Upper lobe of right lung (tissue), 1 donor: ENCODE results near the gene ABCA3. TPM values are rescaled to one million over a fixed set of nuclear protein-coding genes. Genes with fewer than 3 reads are reported as not detected.
"Not testable (repeated sequence)": the region's sequence is repeated elsewhere in the genome, so short reads cannot be mapped to it uniquely, and the experiment has no call there.

Experiments used
- ATAC-seq: fragments of 200-7000 bp; cut with Tn5 transposase; one replicate; pipeline ENCODE4 v1.9.1; 2020; ENCODE audit warnings: mild to moderate bottlenecking, moderate library complexity
- DNase-seq: peaks from one replicate; pipeline ENCODE4 v3.0.0-alpha.2; 2020
- H3K27ac ChIP-seq: fragments of 200-600 bp; one replicate; pipeline ENCODE4 v1.8.0; 2022
- H3K27me3 ChIP-seq: fragments of 200-600 bp; one replicate; pipeline ENCODE4 v1.8.0; 2022; ENCODE audit warnings: mild to moderate bottlenecking
- H3K36me3 ChIP-seq: fragments of 200-600 bp; one replicate; pipeline ENCODE4 v1.8.0; 2022
- H3K4me1 ChIP-seq: fragments of 200-600 bp; one replicate; pipeline ENCODE4 v1.8.0; 2022
- H3K4me3 ChIP-seq: fragments of 200-600 bp; one replicate; pipeline ENCODE4 v1.8.0; 2022; ENCODE audit warnings: mild to moderate bottlenecking
- H3K9me3 ChIP-seq: fragments of 200-600 bp; one replicate; pipeline ENCODE4 v1.8.0; 2022
- CTCF ChIP-seq: fragments of 200-600 bp; IDR thresholded peaks from one replicate; pipeline ENCODE4 v1.8.0; 2022; ENCODE audit warnings: antibody characterized with exemption
- intact Hi-C: fragments of 100-400 bp; cut with DNase I; formaldehyde crosslinking; loops from one replicate; pipeline ENCODE4 v1.11.0; 2022
- long read RNA-seq: library from polyadenylated mRNA; unstranded; transcript quantifications from one replicate; pipeline ENCODE4 v2.0.0, GENCODE V29; 2021
- total RNA-seq: library from RNA; stranded (reverse); fragmentation: NEBNext Ultra II Directional; extraction: Animal tissue kit (Norgen Biotek cat#: 25700); gene quantifications from one replicate; pipeline ENCODE4 v1.2.1, GENCODE V29; 2021
- donor health status: DM: no; HTN: yes; CAD: no; lungs with severe emphysema.

Gene ABCA3
- 598 TPM for total RNA-seq
- long read RNA-seq, full-length matches to known transcripts = 9 of 1,067 reads
- long read RNA-seq, partial matches to known transcripts = 933 of 1,067 reads
- long read RNA-seq, other reads (novel, unspliced or antisense) = 125 of 1,067 reads

GRCh38 chr16:2340564-2341455 is at the start of gene ABCA3:
Gene ABCA3, minus strand, starts transcription at chr16:2340728. Its CDS starts 14,262 bp downstream, at chr16:2326466.
- Histone ChIP-seq H3K4me1 (peaks cover 10% of the 10 kb centered on the region), H3K27me3 (no peaks in the 10 kb centered on the region), H3K4me3 (peak within 1 kb of the TSS; percentile 75), H3K36me3 (no peaks in the 10 kb centered on the region), H3K27ac (peak within 1 kb of the TSS; percentile 68), H3K9me3 (no peaks in the 10 kb centered on the region)
- peak; percentile 97 for DNase-seq
- ATAC-seq = peak; percentile 95
- intact Hi-C loops = no loop called here
- TF ChIP-seq CTCF = peak; percentile 99

GRCh38 chr16:2388875-2389433 is 48.4 kb upstream of the ABCA3 start:
- Histone ChIP-seq H3K4me1 (no peaks in the 10 kb centered on the region), H3K4me3 (no peak overlapping the region), H3K36me3 (no peaks in the 10 kb centered on the region), H3K27ac (no peak overlapping the region), H3K9me3 (no peaks in the 10 kb centered on the region), H3K27me3 (no peaks in the 10 kb centered on the region)
- TF ChIP-seq CTCF = no peak
- intact Hi-C loops = no loop called here
- ATAC-seq (peak; percentile 48), DNase-seq (no peak)

- DNase-seq (no peak), ATAC-seq (no peak)
- TF ChIP-seq CTCF = no peak
- H3K9me3 ChIP-seq = no peaks in the 10 kb centered on the region
- no peaks in the 10 kb centered on the region for H3K4me1 ChIP-seq
- H3K27me3 ChIP-seq = no peaks in the 10 kb centered on the region
- H3K4me3 ChIP-seq = no peak overlapping the region
- intact Hi-C loops = no loop called here
- H3K27ac ChIP-seq = no peak overlapping the region
- H3K36me3 ChIP-seq = no peaks in the 10 kb centered on the region
These were observed 47.8 kb upstream of the ABCA3 start for GRCh38 chr16:2388139-2388874.

- Histone ChIP-seq H3K36me3 (no peaks in the 10 kb centered on the region), H3K4me3 (no peak overlapping the region), H3K27ac (no peak overlapping the region), H3K4me1 (no peaks in the 10 kb centered on the region), H3K27me3 (no peaks in the 10 kb centered on the region), H3K9me3 (no peaks in the 10 kb centered on the region)
- TF ChIP-seq CTCF = no peak
- ATAC-seq = no peak
- DNase-seq = no peak
- intact Hi-C loops = no loop called here
These were observed 46.5 kb upstream of the ABCA3 start for GRCh38 chr16:2386990-2387389.

- H3K9me3 ChIP-seq, intact Hi-C loops, H3K27me3 ChIP-seq, H3K4me3 ChIP-seq, H3K27ac ChIP-seq, H3K4me1 ChIP-seq, H3K36me3 ChIP-seq: not testable (repeated sequence)
- ATAC-seq (peak; percentile 59), DNase-seq (peak; percentile 65)
These were observed 45.5 kb upstream of the ABCA3 start for GRCh38 chr16:2385982-2386381.
